Ishikawa (cell line): Measurements from ENCODE around the gene TAL1.

Experiments
- CEBPB ChIP-seq: IDR thresholded peaks from 2 replicates; pipeline ENCODE4 v1.6.1; 2012
- CREB1 ChIP-seq: IDR thresholded peaks from 2 replicates; pipeline ENCODE4 v1.6.1; 2012; ENCODE audit warnings: low read depth
- EGR1 ChIP-seq: IDR thresholded peaks from 2 replicates; pipeline ENCODE4 v1.6.1; 2012
- EP300 ChIP-seq: IDR thresholded peaks from 2 replicates; pipeline ENCODE4 v1.6.1; 2012; ENCODE audit warnings: borderline replicate concordance
- FOXM1 ChIP-seq: IDR thresholded peaks from 2 replicates; pipeline ENCODE4 v1.6.1; 2012; ENCODE audit warnings: low read depth, borderline replicate concordance
- NFIC ChIP-seq: IDR thresholded peaks from 2 replicates; pipeline ENCODE4 v1.6.1; 2012
- RAD21 ChIP-seq: IDR thresholded peaks from 2 replicates; pipeline ENCODE4 v1.6.1; 2012; ENCODE audit warnings: low read depth
- TAF1 ChIP-seq: IDR thresholded peaks from 2 replicates; pipeline ENCODE4 v1.6.1; 2012; ENCODE audit warnings: low read depth, mild to moderate bottlenecking
- TCF12 ChIP-seq: IDR thresholded peaks from 2 replicates; pipeline ENCODE4 v1.6.1; 2012; ENCODE audit warnings: low read depth
- TEAD4 ChIP-seq: IDR thresholded peaks from 2 replicates; pipeline ENCODE4 v1.6.1; 2012
- USF1 ChIP-seq: IDR thresholded peaks from 2 replicates; pipeline ENCODE4 v1.6.1; 2012
- YY1 ChIP-seq: IDR thresholded peaks from 2 replicates; pipeline ENCODE4 v1.6.1; 2012; ENCODE audit warnings: low read depth
- ZBTB7A ChIP-seq: IDR thresholded peaks from 2 replicates; pipeline ENCODE4 v1.6.1; 2012; ENCODE audit warnings: low read depth
- TF ChIP-seq, protein P1 (sequence below): IDR thresholded peaks from 2 replicates; pipeline ENCODE4 v1.6.1; 2012
- TF ChIP-seq, protein P2 (sequence below): IDR thresholded peaks from 2 replicates; pipeline ENCODE4 v1.6.1; 2012; ENCODE audit warnings: low read depth, mild to moderate bottlenecking

TAL1 gene

DNA sequence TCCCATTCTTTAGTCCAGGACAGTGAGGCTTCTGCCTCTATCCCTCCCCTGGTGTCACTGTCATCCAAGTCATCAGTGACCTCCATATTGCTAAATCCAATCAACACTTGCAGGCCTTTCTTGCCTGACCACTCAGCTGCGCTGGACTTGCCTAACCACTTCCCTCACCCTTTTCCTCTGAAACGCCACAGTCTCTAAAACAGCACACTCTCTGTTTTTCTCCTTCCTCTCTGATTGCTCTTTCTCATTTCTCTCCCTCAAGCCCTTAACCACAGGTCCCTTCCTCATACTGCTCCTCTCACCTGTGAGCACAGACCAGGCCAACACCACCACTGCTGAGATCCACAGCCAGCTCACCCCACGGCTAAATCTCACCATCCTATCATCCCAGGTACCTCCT, 17.5 kb downstream of the TAL1 start:
- TF ChIP-seq EP300 (no peak), TEAD4 (no peak), CEBPB (no peak), CREB1 (no peak), USF1 (no peak), YY1 (no peak), EGR1 (no peak), ZBTB7A (no peak), TCF12 (no peak), RAD21 (no peak), TAF1 (no peak)
- TF ChIP-seq, protein P1, sequence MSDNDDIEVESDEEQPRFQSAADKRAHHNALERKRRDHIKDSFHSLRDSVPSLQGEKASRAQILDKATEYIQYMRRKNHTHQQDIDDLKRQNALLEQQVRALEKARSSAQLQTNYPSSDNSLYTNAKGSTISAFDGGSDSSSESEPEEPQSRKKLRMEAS: no peak

DNA sequence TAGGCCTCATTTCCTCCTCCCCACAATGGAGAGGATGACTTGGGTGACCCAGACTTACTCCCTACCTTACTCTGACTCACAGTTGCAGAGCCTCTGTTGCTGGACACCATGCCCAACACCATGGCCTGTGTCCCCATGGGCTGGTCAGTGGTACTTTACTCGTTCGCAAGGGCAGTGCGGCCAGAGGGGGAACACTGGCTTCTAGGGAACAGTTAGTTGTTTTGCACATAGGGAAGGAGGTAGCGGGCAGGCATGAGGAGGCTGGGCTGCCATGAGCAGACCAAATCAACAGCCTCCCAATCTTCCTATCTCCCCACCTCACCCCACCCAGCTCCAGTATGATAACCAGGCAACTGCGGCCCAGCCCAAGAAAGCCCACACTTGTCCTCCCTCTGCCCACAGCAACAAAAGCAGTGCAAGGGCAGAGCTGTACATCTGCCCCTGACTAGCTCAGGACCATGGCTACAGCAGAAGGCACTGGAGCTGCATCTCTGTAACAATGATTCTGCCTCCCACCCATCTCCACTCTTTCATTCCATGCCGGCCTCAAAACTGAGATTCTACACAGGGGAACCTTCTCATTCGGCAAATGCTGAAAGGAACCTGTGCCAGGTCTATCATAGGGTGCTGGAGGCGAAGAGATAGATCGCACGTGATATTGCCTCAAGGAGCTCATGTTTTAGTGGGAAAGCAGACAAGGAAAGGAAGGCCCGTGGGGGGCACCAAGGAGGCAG, 18.6 kb downstream of the TAL1 start:
- TF ChIP-seq FOXM1: no peak
- TF ChIP-seq USF1: no peak
- no peak for TF ChIP-seq EGR1
- no peak for TF ChIP-seq TCF12
- TF ChIP-seq, protein P2, sequence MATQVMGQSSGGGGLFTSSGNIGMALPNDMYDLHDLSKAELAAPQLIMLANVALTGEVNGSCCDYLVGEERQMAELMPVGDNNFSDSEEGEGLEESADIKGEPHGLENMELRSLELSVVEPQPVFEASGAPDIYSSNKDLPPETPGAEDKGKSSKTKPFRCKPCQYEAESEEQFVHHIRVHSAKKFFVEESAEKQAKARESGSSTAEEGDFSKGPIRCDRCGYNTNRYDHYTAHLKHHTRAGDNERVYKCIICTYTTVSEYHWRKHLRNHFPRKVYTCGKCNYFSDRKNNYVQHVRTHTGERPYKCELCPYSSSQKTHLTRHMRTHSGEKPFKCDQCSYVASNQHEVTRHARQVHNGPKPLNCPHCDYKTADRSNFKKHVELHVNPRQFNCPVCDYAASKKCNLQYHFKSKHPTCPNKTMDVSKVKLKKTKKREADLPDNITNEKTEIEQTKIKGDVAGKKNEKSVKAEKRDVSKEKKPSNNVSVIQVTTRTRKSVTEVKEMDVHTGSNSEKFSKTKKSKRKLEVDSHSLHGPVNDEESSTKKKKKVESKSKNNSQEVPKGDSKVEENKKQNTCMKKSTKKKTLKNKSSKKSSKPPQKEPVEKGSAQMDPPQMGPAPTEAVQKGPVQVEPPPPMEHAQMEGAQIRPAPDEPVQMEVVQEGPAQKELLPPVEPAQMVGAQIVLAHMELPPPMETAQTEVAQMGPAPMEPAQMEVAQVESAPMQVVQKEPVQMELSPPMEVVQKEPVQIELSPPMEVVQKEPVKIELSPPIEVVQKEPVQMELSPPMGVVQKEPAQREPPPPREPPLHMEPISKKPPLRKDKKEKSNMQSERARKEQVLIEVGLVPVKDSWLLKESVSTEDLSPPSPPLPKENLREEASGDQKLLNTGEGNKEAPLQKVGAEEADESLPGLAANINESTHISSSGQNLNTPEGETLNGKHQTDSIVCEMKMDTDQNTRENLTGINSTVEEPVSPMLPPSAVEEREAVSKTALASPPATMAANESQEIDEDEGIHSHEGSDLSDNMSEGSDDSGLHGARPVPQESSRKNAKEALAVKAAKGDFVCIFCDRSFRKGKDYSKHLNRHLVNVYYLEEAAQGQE: no peak
- TF ChIP-seq RAD21: no peak
- TF ChIP-seq, protein P1: no peak
- TF ChIP-seq EP300: no peak

DNA sequence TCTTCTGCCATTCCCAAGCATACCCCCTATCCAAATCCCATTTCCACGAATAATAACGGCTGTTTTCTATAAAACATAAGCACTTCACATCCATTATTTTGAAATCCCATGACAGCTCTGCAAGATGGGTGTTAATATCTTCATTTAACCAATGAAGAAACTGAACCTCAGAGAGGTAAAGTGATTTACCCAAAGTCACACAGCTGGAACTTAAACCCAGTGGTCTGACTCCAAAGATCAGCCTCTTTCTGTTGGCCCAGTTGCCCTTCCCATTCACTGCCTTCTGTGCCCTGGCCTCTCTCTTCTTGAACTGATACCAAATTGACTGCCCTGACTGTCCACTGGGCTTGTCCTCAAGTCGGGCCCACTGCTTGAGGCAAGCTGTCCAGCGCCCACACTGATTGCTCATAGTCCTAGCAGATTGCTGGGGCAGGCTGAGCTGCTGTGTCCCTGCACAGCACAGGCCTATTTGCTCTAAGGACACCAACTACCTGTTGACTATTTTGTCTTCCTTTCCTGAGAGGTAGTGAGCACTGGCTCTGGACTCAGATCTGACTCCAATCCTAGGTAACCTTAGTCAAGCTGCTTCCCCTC, 19.3 kb downstream of the TAL1 start:
- TF ChIP-seq CREB1 (no peak), TAF1 (no peak), NFIC (no peak), YY1 (no peak), FOXM1 (no peak), ZBTB7A (no peak), USF1 (no peak), CEBPB (no peak), TEAD4 (no peak), EGR1 (no peak), RAD21 (no peak), TCF12 (no peak), EP300 (no peak)
- TF ChIP-seq, protein P2: no peak
- TF ChIP-seq, protein P1: no peak

DNA sequence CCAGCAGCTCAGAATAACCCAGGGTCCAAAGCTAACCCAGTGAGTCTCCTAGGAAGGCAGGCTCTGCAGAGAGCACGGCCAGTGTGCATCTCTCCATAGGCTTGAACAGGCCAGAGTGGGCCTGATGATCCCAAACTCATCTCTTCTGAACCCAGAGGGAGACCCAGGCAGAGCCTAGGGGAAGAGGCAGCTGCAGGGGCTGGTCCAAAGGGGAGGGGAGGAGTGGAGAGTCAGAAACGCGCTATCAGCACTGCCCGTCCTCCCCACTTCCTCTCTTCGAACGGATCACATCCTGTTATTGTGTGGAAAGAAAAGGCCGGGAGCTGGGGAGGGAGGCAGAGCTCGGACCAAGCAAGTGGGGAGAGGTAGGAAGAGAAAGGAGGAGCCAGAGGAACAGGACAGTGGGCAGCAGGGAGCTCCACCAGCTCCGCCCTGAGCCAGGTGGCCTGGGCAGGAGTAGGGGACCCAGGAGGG, 20.2 kb downstream of the TAL1 start:
- TF ChIP-seq RAD21 (no peak), TCF12 (no peak)
- TF ChIP-seq, protein P1: no peak

GRCh38 chr1:47210666-47211065, 21.4 kb downstream of the TAL1 start:
- TF ChIP-seq EP300 (no peak), TCF12 (no peak), EGR1 (no peak), USF1 (no peak), TEAD4 (no peak), CREB1 (no peak), RAD21 (no peak), TAF1 (no peak), ZBTB7A (no peak), CEBPB (no peak), NFIC (no peak), FOXM1 (no peak), YY1 (no peak)
- TF ChIP-seq, protein P1: no peak
- TF ChIP-seq, protein P2: no peak
